Ectodermal cell (in vitro differentiated cells): ENCODE measurements around the gene GREB1L.
A peak's percentile ranks its signal among the peaks of the same experiment; 100 is the strongest.

Experiments used
- H3K27ac ChIP-seq: 2 replicates; pipeline ENCODE4 v1.7.0; 2013; ENCODE audit warnings: mild to moderate bottlenecking, low read depth, low read length; ENCODE audit not compliant: insufficient read depth, poor library complexity, severe bottlenecking
- H3K27me3 ChIP-seq: 2 replicates; pipeline ENCODE4 v1.7.0; 2013; ENCODE audit warnings: mild to moderate bottlenecking, low read length; ENCODE audit not compliant: insufficient read depth, control insufficient read depth, poor library complexity, severe bottlenecking
- H3K36me3 ChIP-seq: one replicate; pipeline ENCODE4 v1.7.0; 2013; ENCODE audit warnings: low read length; ENCODE audit not compliant: control insufficient read depth, insufficient read depth
- H3K4me1 ChIP-seq: one replicate; pipeline ENCODE4 v1.7.0; 2013; ENCODE audit warnings: low read length; ENCODE audit not compliant: control insufficient read depth, insufficient read depth
- H3K4me3 ChIP-seq: 2 replicates; pipeline ENCODE4 v1.7.0; 2013; ENCODE audit warnings: low read depth, low read length, control low read depth; ENCODE audit not compliant: insufficient read depth
- H3K9me3 ChIP-seq: 2 replicates; pipeline ENCODE4 v1.7.0; 2013; ENCODE audit warnings: mild to moderate bottlenecking, low read length, moderate library complexity; ENCODE audit not compliant: control insufficient read depth
- WGBS, 2 experiments: methylation state at CpG; one replicate each; pipeline ENCODE4 v1.1.7; 2013; ENCODE audit warnings: missing lambda C conversion rate in 2 of 2; 5-methylcytosine and 5-hydroxymethylcytosine counted together

Gene GREB1L

GRCh38 chr18:21404426-21404825 lies 162.4 kb downstream of the GREB1L start:
- H3K9me3 ChIP-seq: no peaks in the 10 kb centered on the region
- 96 to 97% methylated on average over 1 of the region's 1 CpG for WGBS, 2 experiments
- H3K36me3 ChIP-seq: peaks cover 48% of the 10 kb centered on the region
- H3K27me3 ChIP-seq: no peaks in the 10 kb centered on the region
- H3K4me3 ChIP-seq: no peak overlapping the region
- H3K27ac ChIP-seq: no peak overlapping the region
- H3K4me1 ChIP-seq: no peaks in the 10 kb centered on the region

- Histone ChIP-seq H3K27ac (no peak overlapping the region), H3K4me3 (no peak overlapping the region), H3K9me3 (no peaks in the 10 kb centered on the region), H3K36me3 (peaks cover 49% of the 10 kb centered on the region), H3K4me1 (no peaks in the 10 kb centered on the region), H3K27me3 (no peaks in the 10 kb centered on the region)
- 98 to 100% methylated on average over 3 of the region's 3 CpGs for WGBS, 2 experiments
Measured at GRCh38 chr18:21406116-21406515, 164.1 kb downstream of the GREB1L start.

- Histone ChIP-seq H3K4me3 (no peak overlapping the region), H3K36me3 (peaks cover 39% of the 10 kb centered on the region), H3K9me3 (no peaks in the 10 kb centered on the region), H3K4me1 (no peaks in the 10 kb centered on the region), H3K27me3 (no peaks in the 10 kb centered on the region), H3K27ac (no peak overlapping the region)
- WGBS, 2 experiments: 96 to 98% methylated on average over 3 of the region's 3 CpGs
Measured at GRCh38 chr18:21408681-21409080, 166.6 kb downstream of the GREB1L start.

GRCh38 chr18:21433436-21433835 lies 191.4 kb downstream of the GREB1L start:
- WGBS, 2 experiments: 98 to 100% methylated on average over 1 of the region's 1 CpG
- Histone ChIP-seq H3K9me3 (no peaks in the 10 kb centered on the region), H3K4me3 (no peak overlapping the region), H3K36me3 (peaks cover 25% of the 10 kb centered on the region), H3K4me1 (no peaks in the 10 kb centered on the region), H3K27me3 (no peaks in the 10 kb centered on the region), H3K27ac (no peak overlapping the region)

GRCh38 chr18:21439431-21439846 lies 197.4 kb downstream of the GREB1L start:
- Histone ChIP-seq H3K36me3 (peaks cover 63% of the 10 kb centered on the region), H3K27ac (peak overlapping the region; percentile 19), H3K27me3 (no peaks in the 10 kb centered on the region), H3K4me3 (no peak overlapping the region), H3K9me3 (no peaks in the 10 kb centered on the region), H3K4me1 (no peaks in the 10 kb centered on the region)
- WGBS, 2 experiments: 84 to 87% methylated on average over 4 of the region's 4 CpGs

GRCh38 chr18:21441670-21442069 lies 199.6 kb downstream of the GREB1L start:
- peaks cover 62% of the 10 kb centered on the region for H3K36me3 ChIP-seq
- H3K27ac ChIP-seq: no peak overlapping the region
- no peaks in the 10 kb centered on the region for H3K9me3 ChIP-seq
- no peaks in the 10 kb centered on the region for H3K27me3 ChIP-seq
- H3K4me3 ChIP-seq: no peak overlapping the region
- 96% methylated on average over 3 of the region's 3 CpGs for WGBS, 2 experiments
- H3K4me1 ChIP-seq: no peaks in the 10 kb centered on the region

- no peak overlapping the region for H3K4me3 ChIP-seq
- peaks cover 57% of the 10 kb centered on the region for H3K36me3 ChIP-seq
- no peaks in the 10 kb centered on the region for H3K27me3 ChIP-seq
- no peaks in the 10 kb centered on the region for H3K9me3 ChIP-seq
- H3K27ac ChIP-seq: no peak overlapping the region
- no peaks in the 10 kb centered on the region for H3K4me1 ChIP-seq
- 93 to 95% methylated on average over 9 of the region's 9 CpGs for WGBS, 2 experiments
Measured at GRCh38 chr18:21443776-21444464, 201.9 kb downstream of the GREB1L start.

- no peaks in the 10 kb centered on the region for H3K27me3 ChIP-seq
- H3K36me3 ChIP-seq: peaks cover 52% of the 10 kb centered on the region
- no peak overlapping the region for H3K27ac ChIP-seq
- H3K4me1 ChIP-seq: no peaks in the 10 kb centered on the region
- 92 to 96% methylated on average over 6 of the region's 6 CpGs for WGBS, 2 experiments
- H3K4me3 ChIP-seq: no peak overlapping the region
- no peaks in the 10 kb centered on the region for H3K9me3 ChIP-seq
Measured at GRCh38 chr18:21444465-21445212, 202.6 kb downstream of the GREB1L start.

- H3K27ac ChIP-seq: no peak overlapping the region
- no peaks in the 10 kb centered on the region for H3K27me3 ChIP-seq
- peaks cover 52% of the 10 kb centered on the region for H3K36me3 ChIP-seq
- no peaks in the 10 kb centered on the region for H3K4me1 ChIP-seq
- H3K4me3 ChIP-seq: no peak overlapping the region
- no peaks in the 10 kb centered on the region for H3K9me3 ChIP-seq
Measured at GRCh38 chr18:21448299-21448698, 206.3 kb downstream of the GREB1L start.

GRCh38 chr18:21449367-21450290 lies 207.6 kb downstream of the GREB1L start:
- H3K27me3 ChIP-seq: no peaks in the 10 kb centered on the region
- H3K9me3 ChIP-seq: no peaks in the 10 kb centered on the region
- peaks cover 59% of the 10 kb centered on the region for H3K36me3 ChIP-seq
- H3K4me3 ChIP-seq: no peak overlapping the region
- peak overlapping the region; percentile 19 for H3K27ac ChIP-seq
- WGBS, 2 experiments: 96 to 98% methylated on average over 4 to 5 of the region's 5 CpGs
- H3K4me1 ChIP-seq: no peaks in the 10 kb centered on the region
